Pulmonary artery endothelial cell (primary cell): ENCODE measurements around the gene DDR2. TPM values are rescaled to one million over a fixed set of nuclear protein-coding genes. Genes with fewer than 3 reads are reported as not detected.

Source experiments
- DNase-seq: peaks from one replicate; pipeline ENCODE4 v3.0.0-alpha.2; 2011; ENCODE audit warnings: low read depth, low spot score
- total RNA-seq: library from RNA; depleted of rRNA; stranded (reverse); fragments of >200 nt; gene quantifications from 2 replicates; pipeline ENCODE4 v1.2.3, GENCODE V29; 2014

Gene DDR2
- total RNA-seq, 1 donor from 2014 or later: 41.5 TPM

DNA sequence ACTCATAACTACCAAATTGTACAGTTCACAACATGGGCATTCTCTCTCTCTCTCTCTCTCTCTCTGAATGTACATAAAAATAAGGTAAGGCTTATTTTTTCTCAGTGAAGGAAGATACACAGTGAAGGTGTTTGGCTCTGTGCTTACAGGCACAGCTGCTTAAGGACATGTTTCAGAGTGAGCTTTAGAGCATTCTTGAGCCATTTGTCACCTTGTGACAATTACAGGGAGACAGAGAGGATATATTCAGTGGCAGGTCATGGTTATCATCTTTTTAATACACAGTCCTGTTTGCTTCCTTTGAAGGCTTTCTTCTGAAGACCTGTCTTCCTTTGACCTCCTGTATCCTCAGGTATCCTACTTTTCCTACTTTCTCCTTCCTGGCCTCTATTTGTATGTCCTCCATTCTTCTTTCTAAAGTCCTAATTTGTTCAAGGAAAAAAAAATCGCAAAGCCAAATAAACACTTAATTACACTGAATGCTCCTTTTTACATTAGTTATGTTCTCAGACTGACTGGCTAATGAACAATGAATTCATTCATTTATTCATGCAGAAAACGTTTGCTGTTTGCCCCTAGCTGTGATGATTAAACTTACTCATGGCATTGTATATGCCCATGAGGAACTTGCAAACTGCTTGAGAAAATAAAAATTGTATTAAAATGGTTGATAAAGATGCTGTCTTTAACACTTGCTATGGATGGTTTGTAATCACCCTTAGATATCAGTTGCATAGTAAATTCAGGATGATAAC is 191.7 kb downstream of the DDR2 start:
- DNase-seq: no peak

DNA sequence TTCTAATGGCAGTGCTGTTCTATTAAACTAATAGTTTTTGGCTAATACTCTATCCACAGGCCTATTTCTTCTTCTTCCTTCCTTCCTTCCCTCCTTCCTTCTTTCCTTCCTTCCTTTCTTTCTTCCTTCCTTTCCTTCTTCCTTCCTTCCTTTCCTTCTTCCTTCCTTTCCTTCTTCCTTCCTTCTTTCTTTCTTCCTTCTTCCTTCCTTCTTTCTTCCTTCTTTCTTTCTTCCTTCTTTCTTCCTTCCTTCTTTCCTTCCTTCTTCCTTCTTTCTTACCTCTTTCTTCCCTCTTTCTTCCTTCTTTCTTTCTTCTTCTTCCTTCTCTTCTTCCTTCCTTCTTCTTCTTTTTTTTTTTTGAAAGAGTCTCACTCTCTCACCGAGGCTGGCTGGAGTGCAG is 197.0 kb downstream of the DDR2 start:
- no peak for DNase-seq

DNA sequence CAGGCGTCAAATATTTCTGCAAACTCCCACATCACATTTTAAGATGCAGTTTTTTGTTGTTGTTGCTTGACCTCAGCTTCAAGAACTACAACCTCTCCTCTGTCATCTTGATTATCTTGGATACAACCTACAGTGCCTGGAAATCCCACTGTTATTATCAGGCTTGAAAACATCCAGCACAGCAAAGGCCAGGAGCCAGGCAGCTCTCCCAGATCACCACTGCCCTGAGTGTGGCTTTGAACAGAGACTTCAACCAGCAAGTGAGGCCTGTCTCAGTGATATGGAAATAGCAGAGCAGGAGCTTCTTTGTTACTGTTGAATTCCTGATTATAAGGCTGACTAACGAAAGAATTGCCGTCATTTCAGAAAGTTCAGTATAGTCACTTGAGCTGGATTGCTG is 200.2 kb downstream of the DDR2 start:
- DNase-seq: no peak

DNA sequence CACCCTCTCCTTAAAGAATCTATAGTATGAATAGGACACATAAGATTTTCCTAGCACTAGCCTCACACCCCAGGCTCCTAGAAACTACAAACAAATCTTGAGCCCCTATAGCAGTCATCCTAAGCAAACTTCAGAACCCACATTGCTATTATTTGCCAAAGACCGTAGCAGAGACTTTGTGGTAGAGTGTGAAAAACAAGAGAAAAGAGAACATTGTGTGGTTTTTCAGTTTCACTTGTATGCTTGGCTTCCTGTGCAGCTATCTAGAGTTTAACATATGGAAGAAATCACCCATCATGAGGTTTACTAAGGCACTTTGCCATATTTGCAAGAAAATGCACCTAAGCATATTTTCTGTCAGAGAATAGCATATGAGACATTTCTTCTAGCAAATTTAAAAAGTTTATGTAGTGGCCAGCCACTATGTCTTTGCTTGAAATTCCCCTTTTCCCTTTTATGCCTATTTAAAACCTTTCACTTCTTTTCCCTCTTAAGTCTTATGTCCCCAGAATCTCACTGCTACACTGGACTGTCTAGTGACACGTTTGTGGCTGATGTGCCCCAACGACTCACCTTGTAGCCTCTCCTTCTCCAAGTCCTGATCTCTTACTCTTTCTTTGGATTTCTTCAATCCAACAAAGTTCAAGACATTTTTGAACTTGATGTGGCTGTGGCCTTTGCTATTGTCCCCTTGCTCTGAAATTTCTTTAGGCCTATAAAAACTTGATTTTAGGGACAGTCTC is 203.1 kb downstream of the DDR2 start:
- DNase-seq: no peak

Other genes with a start within 250 kb of the DDR2 start
- gene SH2D1B, start 220.3 kb upstream of the DDR2 start, total RNA-seq: not detected in 2 replicates
- gene UHMK1, start 134.6 kb upstream of the DDR2 start, total RNA-seq: 64.6 and 103 TPM in 2 replicates
- 160 and 196 TPM in 2 replicates for gene UAP1, start 70.7 kb upstream of the DDR2 start, total RNA-seq
- 18.5 and 38.4 TPM in 2 replicates for gene HSD17B7, start 158.2 kb downstream of the DDR2 start, total RNA-seq
- gene CCDC190, start 228.7 kb downstream of the DDR2 start, total RNA-seq: 3.8 and 4.0 TPM in 2 replicates